Suppressor macrophage (primary cell): ENCODE measurements around the gene PCF11.
"Not testable (repeated sequence)": the region's sequence is repeated elsewhere in the genome, so short reads cannot be mapped to it uniquely, and the experiment has no call there.

Experiments used
- DNase-seq, 4 experiments: peaks; one replicate each; pipeline ENCODE4 v3.0.0-alpha.2; 2020 to 2022
- total RNA-seq, 17 experiments: gene quantifications; one replicate each; lab custom pipeline; 2026; ENCODE audit warnings: mixed read lengths in 6 of 17, inconsistent platforms in 3 of 17; lab: John Stamatoyannopoulos, UW

The PCF11 gene, protein sequence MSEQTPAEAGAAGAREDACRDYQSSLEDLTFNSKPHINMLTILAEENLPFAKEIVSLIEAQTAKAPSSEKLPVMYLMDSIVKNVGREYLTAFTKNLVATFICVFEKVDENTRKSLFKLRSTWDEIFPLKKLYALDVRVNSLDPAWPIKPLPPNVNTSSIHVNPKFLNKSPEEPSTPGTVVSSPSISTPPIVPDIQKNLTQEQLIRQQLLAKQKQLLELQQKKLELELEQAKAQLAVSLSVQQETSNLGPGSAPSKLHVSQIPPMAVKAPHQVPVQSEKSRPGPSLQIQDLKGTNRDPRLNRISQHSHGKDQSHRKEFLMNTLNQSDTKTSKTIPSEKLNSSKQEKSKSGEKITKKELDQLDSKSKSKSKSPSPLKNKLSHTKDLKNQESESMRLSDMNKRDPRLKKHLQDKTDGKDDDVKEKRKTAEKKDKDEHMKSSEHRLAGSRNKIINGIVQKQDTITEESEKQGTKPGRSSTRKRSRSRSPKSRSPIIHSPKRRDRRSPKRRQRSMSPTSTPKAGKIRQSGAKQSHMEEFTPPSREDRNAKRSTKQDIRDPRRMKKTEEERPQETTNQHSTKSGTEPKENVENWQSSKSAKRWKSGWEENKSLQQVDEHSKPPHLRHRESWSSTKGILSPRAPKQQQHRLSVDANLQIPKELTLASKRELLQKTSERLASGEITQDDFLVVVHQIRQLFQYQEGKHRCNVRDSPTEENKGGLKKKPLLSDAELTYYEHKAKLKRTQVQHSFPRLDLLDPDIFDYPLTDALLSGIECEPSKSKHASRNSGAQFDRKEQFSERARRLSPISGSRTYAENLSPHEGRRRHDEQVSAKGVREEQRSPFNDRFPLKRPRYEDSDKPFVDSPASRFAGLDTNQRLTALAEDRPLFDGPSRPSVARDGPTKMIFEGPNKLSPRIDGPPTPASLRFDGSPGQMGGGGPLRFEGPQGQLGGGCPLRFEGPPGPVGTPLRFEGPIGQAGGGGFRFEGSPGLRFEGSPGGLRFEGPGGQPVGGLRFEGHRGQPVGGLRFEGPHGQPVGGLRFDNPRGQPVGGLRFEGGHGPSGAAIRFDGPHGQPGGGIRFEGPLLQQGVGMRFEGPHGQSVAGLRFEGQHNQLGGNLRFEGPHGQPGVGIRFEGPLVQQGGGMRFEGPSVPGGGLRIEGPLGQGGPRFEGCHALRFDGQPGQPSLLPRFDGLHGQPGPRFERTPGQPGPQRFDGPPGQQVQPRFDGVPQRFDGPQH (N-terminal part only)
- 39.8 to 137 (median 94.0) reads per million in 17 experiments for total RNA-seq

DNA sequence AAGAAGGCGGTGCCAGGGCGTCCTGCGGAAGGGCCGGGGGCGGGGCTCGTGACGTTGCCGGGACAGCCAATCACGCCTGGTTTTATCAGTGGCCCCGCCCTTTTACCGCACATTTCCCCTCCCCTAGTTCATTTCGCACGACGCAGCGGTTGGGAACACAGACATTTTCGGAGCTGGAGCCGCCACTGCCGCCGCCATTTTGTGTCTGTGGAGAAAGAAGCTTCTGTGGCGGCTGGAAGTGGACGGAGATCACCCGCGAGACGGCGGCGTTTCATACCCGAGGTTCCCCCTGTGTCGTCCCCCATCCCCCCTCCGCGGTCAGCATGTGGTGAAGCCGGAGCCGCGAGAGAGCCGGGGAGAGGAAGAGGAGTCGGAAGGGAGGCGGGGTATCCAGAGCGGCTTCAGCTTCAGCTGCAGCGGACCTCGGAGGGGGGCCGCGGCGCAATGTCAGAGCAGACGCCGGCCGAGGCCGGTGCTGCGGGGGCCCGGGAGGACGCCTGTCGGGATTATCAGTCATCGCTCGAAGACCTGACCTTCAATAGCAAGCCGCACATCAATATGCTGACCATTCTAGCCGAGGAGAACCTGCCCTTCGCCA lies at the start of gene PCF11:
PCF11 (plus strand) TSS at position 136 of the 598 bp plus-strand sequence; CDS start at position 445, 309 bp downstream.
- DNase-seq = no peak

DNA sequence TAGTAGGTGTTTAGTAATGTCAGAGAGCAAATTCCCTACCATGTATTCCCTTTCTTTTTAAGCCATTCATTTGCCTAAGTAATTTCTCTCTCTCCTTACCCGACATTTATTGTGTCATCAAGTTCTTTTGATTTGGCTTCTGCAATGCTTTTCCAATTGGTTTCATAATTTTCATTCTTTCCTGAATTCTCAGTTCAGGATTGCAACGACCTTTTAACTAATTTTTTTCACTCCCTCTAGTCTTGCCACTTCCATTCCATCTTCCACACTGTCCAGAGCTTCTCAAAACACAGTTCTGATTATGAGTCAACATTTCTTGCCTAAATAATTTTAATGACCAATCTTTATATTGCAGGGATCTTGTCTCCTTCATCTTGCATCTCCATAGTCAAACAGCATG lies 44.0 kb upstream of the PCF11 start:
- DNase-seq = no peak

DNA sequence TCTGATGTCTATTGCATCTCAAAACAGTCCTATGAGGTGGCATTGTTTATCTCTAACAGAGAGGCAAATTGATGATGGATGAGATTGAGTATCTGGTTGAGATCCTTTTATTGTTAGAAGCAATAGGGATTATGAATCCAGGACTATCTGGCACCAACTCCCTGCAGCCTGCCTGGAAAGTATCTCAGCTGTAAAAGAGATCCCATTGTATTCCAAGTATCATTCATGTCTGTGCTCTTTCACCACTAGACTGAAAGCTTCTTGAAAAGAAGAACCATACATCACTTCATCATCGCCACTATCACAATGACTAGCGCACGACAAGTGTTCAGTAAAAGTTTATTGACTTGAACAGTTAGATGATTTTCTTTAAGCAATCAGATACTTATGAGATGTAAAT lies 41.9 kb upstream of the PCF11 start:
- no peak for DNase-seq

DNA sequence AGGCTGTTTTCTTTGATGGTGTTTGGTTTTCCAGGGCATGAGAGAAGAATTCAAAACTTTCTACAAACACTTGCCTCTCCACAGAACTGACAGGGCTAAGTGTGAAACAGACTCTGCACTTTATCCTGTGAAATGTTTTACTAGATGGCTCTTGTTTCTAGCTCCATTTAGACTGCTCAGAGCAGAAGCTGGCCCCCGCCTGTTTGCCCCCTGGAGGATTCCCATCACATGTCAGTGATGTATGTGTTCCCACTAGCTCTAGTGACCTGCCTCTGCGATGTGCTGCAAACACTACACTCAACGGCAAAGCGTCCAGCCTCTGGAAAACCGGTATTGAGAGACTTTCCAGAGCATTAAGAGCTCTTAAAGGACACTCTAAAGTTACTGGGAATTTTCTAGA lies 41.4 kb upstream of the PCF11 start:
- no peak for DNase-seq

DNA sequence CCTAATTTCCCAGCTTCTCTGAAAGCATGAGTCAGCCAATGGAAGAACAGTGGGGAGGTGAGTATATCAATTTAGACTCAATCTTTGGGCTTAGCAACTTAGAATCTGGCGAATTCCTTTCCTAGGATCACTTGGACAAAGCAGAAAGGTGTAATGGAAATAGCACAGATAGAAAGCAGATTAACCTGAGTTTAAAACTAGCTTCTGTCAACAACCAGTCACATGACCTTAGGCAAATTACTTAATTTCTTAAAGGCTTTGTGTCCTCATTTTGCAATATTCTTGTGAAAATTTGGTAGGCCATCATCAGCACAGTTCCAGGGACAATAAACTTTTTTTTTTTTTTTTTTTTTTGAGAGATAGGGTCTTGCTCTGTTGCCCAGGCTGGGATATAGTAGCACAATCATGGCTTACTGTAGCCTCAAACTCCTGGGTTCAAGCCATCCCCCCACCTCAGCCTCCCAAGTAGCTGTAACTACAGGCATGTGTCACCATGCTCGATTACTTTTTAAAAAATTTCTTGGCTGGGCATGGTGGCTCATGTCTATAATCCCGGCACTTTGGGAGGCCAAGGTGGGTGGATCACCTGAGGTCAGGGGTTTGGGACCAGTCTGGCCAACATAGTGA lies 40.8 kb upstream of the PCF11 start:
- DNase-seq = peak in 1 of 4 experiments; percentile 19

DNA sequence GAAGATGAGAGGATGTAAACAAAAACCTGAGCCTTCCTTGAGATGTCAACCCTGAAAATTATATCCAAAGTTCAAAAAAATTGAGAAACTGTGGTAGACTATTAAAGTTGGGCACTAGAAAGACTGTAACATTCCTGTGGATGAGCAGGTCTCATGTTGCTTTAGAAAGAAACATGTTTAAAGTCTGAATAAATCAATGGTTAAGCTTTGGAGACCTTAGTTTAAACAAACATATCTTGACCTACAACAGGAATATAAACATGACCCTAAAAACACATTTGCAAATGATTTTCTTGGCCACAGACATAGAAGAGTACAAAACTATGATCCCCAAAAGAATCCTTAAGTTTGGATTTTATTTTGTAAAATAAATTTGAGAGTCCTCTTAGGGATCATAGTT lies 38.1 kb upstream of the PCF11 start:
- no peak for DNase-seq

DNA sequence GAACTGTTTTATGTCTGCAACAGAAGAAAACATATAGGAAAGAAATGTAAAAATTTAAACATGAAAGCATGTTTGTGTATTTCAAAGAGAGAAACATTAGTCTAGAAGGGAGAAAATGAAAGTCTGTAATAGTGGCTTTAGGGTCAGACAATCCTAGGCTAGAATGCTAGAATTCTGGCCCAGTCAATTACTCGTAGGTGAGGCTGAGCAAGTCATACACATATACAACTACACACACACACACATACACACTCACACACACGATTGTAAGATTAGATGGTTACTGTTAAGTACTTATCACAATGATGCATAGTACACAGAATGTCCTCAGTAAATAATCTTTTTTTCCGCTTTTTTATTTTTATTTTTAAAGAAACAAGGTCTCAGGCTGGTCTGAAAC lies 37.7 kb upstream of the PCF11 start:
- no peak for DNase-seq

DNA sequence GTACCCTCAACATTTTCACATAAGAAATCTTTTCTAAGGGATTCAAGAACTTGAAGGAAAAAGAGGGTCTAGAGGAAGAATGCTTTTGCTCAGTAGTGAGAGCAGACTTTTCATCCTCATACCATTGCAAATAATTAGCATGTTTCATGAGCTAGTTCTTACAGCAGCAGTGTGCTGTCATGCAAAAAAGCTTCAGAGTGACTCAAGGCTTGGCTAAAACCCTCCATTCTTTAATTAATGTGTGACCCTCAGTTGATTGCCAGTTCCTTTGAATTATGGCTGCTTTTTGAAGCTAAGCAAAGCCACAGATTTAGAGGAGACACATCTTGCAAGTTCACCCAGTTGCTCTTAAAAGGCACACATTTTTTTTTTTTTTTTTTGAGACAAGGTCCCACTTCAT lies 36.6 kb upstream of the PCF11 start:
- no peak for DNase-seq

DNA sequence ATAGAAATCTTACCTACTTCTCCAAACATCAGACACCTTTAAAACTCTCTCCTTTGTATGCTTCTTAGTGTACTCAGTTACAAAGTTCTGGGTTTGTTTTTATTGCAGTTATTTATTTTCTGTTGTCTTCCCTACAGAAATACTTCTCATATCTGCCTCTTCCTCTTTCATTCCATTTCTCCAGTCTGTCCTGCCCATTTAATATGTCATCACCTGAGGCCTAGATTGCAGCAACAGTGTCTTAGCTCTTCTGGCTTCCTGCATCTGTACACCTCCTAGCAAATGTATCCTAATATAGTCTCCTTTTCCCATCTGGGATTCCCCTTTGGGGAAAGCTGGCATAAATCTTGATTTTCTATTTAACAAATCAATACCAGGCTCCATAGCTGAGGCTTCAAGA lies 34.9 kb upstream of the PCF11 start:
- DNase-seq = peak in 3 of 4 experiments; percentile 11 to 34 (median 32)

DNA sequence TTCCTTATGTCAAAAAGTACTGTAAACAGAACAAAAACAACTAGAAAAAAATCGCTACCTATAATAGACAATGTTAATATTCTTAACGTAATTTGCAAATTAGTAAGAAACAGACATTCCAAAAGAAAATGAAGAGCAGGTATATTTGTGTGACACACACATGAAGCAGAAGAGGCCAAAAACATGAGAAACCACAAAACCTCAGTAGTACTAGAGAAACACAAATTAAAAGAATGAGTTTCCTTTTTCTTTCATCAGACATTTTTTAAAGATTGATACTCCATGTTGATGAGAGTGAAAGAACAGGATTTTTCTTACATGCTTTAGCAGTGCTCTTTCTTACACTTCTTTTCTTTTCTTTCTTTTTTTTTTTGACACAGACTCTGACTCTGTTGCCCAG lies 34.2 kb upstream of the PCF11 start:
- DNase-seq = no peak

DNA sequence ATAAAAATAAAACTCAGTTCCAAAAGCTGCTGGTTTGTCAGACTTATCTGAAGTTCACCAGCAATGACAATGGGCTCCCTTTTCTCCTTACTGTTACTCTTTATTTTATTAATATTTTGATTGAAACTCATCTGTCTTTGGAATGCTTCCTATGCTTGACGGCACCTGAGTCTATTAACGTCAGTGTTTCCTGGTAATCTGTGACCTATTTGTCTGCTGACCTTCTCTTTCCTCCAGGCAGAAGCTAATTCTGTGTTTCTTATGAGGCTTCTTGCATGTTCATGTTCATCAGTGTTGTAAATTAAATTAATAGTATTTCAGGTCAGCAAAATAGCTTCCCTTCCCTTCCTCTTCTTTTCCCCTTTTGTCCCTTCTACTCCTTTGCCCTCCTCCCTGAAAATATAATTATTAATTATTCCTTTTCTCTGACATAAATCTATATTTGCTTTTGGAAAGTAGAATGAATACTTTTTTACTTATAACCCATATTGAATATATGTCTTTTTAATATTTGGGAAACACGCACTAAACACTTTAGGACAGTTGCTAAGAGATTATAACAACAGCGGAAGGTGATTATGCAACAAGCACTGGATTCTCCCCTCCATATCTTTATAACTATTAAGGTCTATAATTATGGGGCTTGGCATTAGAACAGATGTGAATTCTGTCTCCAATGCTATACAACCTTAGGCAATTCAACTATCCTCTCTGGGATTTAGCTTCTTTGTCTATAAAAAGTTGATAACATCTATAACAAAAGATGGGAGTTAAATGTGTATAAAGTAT lies 32.1 kb upstream of the PCF11 start:
- no peak for DNase-seq

DNA sequence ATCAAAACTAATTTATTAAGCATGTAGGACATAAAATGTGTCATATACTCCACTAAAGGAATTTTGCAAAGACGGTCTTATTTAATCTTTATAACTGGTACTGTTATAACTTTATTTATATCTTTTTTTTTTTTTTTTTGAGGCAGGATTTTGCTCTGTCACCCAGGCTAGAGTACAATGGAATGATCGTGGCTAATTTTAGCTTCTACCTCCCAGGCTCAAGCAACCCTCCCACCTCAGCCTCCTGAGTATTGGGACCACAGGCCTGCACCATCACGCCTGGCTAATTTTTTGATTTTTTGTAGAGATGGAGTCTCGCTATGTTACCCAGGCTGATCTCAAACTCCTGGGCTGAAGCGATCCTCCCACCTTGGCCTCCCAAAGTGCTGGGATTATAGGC lies 31.4 kb upstream of the PCF11 start:
- DNase-seq = no peak

DNA sequence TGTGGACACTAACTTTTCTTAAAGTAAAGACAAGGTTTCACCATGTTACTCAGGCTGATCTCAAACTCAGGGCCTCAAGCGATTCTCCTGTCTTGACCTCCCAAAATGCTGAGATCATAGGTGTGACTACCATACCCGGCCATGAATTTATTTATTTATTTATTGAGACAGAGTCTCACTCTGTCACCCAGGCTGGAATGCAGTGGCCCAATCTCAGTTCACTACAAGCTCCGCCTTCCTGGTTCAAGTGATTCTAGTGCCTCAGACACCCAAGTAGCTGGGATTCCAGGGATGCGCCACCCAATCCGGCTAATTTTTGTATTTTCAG lies 29.7 kb upstream of the PCF11 start:
- DNase-seq = no peak

DNA sequence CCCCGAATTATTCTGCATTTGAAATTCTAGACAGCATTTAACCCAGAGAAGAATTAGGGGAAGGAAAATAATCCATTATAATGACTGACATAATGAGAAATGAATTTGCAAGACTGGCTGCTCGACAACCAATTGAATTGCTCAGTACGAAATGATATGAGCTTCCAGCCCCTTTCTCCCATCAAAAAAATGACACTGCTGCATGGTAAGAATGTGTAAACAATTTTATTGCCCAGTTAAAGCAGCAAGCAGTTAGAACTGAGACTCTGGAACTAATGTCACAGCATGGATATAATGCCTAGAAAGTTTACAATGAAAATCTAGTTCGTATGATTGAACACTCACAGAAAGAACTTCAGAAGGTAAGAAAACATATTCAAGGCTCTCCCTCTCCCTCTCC lies 24.7 kb upstream of the PCF11 start:
- no peak for DNase-seq

DNA sequence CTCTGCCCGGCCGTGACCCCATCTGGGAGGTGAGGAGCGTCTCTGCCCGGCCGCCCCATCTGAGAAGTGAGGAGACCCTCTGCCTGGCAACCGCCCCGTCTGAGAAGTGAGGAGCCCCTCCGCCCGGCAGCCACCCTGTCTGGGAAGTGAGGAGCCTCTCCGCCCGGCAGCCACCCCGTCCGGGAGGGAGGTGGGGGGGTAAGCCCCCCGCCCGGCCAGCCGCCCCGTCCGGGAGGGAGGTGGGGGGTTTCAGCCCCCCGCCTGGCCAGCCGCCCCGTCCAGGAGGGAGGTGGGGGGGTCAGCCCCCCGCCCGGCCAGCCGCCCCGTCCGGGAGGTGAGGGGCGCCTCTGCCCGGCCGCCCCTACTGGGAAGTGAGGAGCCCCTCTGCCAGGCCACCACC lies 23.7 kb upstream of the PCF11 start:
- not testable (repeated sequence) for DNase-seq

DNA sequence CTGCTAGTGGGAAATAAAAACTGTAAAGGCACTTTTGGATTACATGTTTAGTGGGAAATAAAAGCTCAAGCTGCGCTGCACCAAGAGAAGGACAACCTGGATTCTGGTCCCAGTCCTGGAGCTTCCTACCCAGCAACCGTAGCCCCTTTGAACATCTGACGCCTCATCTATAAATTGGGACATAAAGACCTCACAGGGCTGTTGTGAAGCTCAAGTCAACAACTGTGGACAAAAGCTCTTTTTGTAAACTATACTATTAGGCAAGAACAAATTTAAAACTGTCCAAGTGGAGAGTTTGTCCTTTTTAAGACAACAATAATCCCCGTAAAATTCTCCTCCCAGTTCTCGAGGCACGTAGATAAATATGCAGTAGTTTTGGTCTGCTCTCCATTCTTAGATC lies 17.6 kb upstream of the PCF11 start:
- no peak for DNase-seq

DNA sequence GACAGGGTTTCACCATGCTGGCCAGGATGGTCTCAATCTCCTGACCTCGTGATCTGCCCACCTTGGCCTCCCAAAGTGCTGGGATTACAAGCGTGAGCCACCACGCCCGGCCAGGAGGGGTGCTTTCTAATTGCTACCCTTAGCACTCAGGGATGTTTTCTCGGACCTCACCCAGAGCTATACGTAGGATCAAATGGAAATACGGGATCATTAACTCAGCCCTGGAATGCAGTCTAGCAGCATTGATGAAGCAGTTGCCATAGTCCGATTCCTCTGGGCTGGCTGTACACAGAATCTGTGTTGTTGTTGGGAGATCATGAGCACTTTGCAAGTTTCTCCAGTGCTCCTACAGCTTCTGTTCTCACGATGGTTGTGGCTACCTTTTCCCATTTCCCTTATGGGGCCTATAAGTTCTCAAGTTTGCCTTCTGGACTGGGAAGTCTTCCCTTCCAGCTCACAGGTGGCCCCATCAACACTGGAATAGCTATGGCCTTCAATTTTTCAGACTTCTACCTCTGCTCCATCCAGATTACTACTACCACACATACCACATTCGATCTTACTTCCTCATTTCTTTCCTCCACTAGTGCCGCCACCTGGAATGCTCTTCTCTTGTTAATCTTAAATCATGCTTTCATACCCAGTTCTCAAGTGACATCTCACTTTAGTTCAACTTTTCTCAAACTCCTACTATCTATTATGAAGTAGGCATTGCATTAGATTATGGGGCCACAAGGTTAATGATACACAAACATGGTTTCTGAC lies 16.1 kb upstream of the PCF11 start:
- DNase-seq = no peak

DNA sequence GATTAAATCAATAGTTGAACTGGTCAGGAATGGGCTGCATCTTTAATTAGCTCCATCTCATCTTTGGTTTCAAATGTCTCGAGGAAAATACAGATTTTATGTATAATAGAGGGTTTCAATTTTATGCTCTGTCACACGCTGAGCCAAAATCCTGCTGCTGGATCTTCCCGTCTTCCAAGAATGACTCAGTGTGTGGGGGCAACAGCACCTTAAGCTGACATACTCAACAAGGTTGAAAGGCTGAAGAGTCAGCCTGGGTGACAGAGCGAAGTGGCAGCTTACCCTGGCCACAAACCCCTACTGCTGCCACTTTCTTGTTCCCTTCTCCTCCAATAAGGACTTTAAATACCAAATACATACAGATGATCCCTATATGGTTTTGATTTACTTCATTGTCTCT lies 9.0 kb upstream of the PCF11 start:
- no peak for DNase-seq

DNA sequence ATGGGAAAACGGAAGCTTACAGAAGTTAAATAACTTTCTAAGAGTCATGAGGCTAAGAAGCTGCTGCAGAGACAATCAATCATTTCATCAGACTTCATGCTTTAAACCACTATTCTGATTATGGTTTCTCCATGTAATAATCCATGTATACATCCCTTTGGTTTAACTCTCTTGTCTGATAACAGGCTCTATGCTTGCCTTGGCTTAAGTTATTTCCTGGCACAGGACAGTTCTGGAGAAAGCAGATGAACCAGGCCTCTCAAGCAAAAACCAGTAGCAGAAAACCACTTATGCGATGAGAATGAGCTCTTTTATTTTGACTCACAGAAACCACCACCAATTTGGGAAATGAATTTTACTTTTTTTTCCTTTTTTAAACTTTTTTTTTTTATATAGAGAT lies 6.5 kb upstream of the PCF11 start:
- no peak for DNase-seq

DNA sequence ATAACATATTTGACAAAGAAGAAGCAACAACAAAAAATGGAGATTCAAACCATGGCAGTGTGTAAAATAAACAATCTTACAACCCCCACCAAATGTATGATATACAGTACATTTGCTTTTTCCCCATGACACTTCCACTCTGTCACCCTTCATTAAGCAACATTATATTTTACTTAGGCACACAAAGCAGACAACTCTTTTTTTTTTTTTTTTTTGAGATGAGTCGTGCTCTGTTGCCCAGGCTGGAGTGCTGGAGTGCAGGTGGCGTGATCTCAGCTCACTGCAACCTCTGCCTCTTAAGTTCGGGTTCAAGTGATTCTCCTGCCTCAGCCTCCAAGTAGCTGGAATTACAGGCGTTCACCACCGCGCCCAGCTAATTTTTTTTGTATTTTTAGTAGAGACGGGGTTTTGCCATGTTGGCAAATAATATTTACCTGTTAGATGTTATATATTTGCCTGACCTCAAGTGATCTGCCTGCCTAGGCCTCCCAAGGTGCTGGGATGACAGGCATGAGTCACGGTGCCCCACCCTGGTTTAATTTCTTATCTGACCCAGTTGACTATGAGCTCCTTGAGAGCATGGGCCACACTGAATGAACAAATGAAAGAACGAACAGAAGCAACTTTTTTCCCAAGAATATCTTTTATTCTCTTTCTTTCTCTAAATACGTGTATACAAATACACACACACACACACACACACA lies 5.5 kb upstream of the PCF11 start:
- DNase-seq = no peak
